HEK293T (cell line): ENCODE results near the gene DPH2.

Source experiments
- CTCF ChIA-PET: fragments of 350-600 bp; formaldehyde crosslinking; extraction: SDS; loops from one replicate; lab custom pipeline; 2021; ENCODE audit warnings: antibody characterized with exemption, inconsistent platforms; lab: Yijun Ruan, JAX
- POLR2A ChIA-PET: fragments of 350-600 bp; formaldehyde crosslinking; extraction: SDS; loops from one replicate; lab custom pipeline; 2020; ENCODE audit warnings: antibody characterized with exemption, inconsistent platforms; lab: Yijun Ruan, JAX
- DNase-seq: peaks from one replicate; pipeline ENCODE4 v3.0.0; 2012; ENCODE audit warnings: mixed read lengths; ENCODE audit errors: extremely low spot score
- ARNT ChIP-seq: fragments of 450-650 bp; IDR thresholded peaks from 2 replicates; pipeline ENCODE4 v1.6.1; 2017; ENCODE audit warnings: mild to moderate bottlenecking
- BHLHE40 ChIP-seq: fragments of 450-650 bp; IDR thresholded peaks from 2 replicates; pipeline ENCODE4 v1.6.1; 2016; ENCODE audit warnings: mild to moderate bottlenecking, moderate library complexity, borderline replicate concordance
- CTBP1 ChIP-seq: fragments of 450-650 bp; IDR thresholded peaks from 2 replicates; pipeline ENCODE4 v1.6.1; 2016; ENCODE audit warnings: borderline replicate concordance
- ELF4 ChIP-seq: fragments of 450-650 bp; IDR thresholded peaks from 2 replicates; pipeline ENCODE4 v1.6.1; 2017; ENCODE audit warnings: antibody characterized with exemption
- FOXA1 ChIP-seq: fragments of 450-650 bp; IDR thresholded peaks from 2 replicates; pipeline ENCODE4 v1.6.1; 2016; ENCODE audit warnings: mild to moderate bottlenecking
- FOXK2 ChIP-seq: fragments of 450-650 bp; IDR thresholded peaks from 2 replicates; pipeline ENCODE4 v1.6.1; 2016; ENCODE audit warnings: mild to moderate bottlenecking
- FOXM1 ChIP-seq: fragments of 450-650 bp; IDR thresholded peaks from 2 replicates; pipeline ENCODE4 v1.6.1; 2017; ENCODE audit warnings: mild to moderate bottlenecking, borderline replicate concordance
- HDGF ChIP-seq: fragments of 450-650 bp; IDR thresholded peaks from 2 replicates; pipeline ENCODE4 v1.6.1; 2017; ENCODE audit warnings: antibody characterized with exemption, borderline replicate concordance
- L3MBTL2 ChIP-seq: fragments of 450-650 bp; conservative IDR thresholded peaks from 2 replicates; pipeline ENCODE4 v1.6.1; 2016; ENCODE audit warnings: mild to moderate bottlenecking
- LEF1 ChIP-seq: fragments of 450-650 bp; IDR thresholded peaks from 2 replicates; pipeline ENCODE4 v1.6.1; 2017; ENCODE audit warnings: mild to moderate bottlenecking, borderline replicate concordance
- NFRKB ChIP-seq: fragments of 450-650 bp; IDR thresholded peaks from 2 replicates; pipeline ENCODE4 v1.6.1; 2016; ENCODE audit warnings: mild to moderate bottlenecking, moderate library complexity
- SP1 ChIP-seq: fragments of 450-650 bp; IDR thresholded peaks from 2 replicates; pipeline ENCODE4 v1.6.1; 2017
- SUZ12 ChIP-seq: fragments of 450-650 bp; IDR thresholded peaks from 2 replicates; pipeline ENCODE4 v1.6.1; 2016; ENCODE audit warnings: mild to moderate bottlenecking
- TARDBP ChIP-seq: fragments of 450-650 bp; IDR thresholded peaks from 2 replicates; pipeline ENCODE4 v1.6.1; 2016
- ZNF384 ChIP-seq: fragments of 450-650 bp; IDR thresholded peaks from 2 replicates; pipeline ENCODE4 v1.6.1; 2016
- TF ChIP-seq, protein P1 (sequence below): fragments of 450-650 bp; IDR thresholded peaks from 2 replicates; pipeline ENCODE4 v1.6.1; 2016

DPH2 gene

DNA sequence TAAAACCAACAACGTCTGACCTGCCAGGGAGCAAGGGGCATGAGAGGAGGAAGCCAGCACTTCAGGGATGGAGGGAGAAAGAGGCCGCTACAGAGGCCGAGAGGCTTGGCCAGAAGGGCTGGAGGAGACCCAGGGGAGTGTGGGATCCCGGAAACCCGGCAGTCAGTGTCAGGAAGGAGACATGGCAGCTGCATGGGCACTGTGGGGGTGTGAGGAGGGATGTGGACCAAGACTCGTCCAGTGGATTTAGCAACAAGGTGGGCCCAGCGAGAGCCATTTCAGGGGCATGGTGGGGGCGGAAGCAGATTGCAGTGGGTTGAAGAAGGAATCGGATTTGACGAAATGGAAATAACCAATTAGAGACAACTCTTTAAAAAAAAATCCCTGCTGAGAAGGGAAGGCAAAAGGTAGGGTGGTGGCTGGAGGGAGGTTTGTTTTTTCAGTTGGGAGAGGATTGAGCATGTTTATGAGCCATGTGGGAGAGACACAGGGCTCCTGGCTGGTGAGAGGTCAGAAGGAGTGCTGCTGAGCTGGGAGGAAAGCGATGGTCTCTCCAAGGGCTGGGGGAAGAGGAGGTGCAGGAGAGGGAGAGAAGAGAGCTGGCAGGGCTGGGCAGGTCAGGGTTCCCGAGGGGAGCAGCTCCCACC is 13.6 kb downstream of the DPH2 start:
- POLR2A ChIA-PET: interaction anchor here (0.6 to 1.1 kb wide), 2 partner anchors 8 to 56 kb away, joined by 3 to 5 read pairs; partner anchors contain the start of gene ATP6V0B

DNA sequence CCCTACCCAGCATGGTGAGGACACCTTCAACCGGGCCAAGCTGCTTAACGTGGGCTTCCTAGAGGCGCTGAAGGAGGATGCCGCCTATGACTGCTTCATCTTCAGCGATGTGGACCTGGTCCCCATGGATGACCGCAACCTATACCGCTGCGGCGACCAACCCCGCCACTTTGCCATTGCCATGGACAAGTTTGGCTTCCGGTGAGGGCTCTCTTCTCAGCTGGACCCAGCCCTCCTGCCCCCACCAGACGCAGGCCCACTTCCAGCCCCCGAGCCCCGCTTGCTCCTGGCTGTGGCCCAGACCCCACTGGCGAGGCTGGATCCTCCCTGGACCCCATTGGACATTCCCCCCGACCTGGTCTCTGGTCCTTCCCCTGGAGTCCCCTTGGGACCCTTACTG is 15.0 kb downstream of the DPH2 start:
- ChIA-PET POLR2A (no interaction called here), CTCF (no interaction called here)
- DNase-seq: no peak
- TF ChIP-seq ARNT (no peak), FOXA1 (no peak), L3MBTL2 (no peak), TARDBP (no peak), NFRKB (no peak), SP1 (no peak)
- TF ChIP-seq, protein P1, sequence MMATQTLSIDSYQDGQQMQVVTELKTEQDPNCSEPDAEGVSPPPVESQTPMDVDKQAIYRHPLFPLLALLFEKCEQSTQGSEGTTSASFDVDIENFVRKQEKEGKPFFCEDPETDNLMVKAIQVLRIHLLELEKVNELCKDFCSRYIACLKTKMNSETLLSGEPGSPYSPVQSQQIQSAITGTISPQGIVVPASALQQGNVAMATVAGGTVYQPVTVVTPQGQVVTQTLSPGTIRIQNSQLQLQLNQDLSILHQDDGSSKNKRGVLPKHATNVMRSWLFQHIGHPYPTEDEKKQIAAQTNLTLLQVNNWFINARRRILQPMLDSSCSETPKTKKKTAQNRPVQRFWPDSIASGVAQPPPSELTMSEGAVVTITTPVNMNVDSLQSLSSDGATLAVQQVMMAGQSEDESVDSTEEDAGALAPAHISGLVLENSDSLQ: no peak

More for the DNA sequence above, 13.6 kb downstream of the DPH2 start:
- TF ChIP-seq, protein P1: no peak
- TF ChIP-seq TARDBP: no peak
- no peak for TF ChIP-seq ZNF384
- TF ChIP-seq SUZ12: no peak
- TF ChIP-seq L3MBTL2: no peak
- TF ChIP-seq SP1: no peak
- no peak for TF ChIP-seq FOXM1
- no peak for TF ChIP-seq ELF4
- TF ChIP-seq CTBP1: no peak
- no peak for TF ChIP-seq BHLHE40
- TF ChIP-seq FOXA1: no peak
- CTCF ChIA-PET: no interaction called here
- no peak for DNase-seq

DNA sequence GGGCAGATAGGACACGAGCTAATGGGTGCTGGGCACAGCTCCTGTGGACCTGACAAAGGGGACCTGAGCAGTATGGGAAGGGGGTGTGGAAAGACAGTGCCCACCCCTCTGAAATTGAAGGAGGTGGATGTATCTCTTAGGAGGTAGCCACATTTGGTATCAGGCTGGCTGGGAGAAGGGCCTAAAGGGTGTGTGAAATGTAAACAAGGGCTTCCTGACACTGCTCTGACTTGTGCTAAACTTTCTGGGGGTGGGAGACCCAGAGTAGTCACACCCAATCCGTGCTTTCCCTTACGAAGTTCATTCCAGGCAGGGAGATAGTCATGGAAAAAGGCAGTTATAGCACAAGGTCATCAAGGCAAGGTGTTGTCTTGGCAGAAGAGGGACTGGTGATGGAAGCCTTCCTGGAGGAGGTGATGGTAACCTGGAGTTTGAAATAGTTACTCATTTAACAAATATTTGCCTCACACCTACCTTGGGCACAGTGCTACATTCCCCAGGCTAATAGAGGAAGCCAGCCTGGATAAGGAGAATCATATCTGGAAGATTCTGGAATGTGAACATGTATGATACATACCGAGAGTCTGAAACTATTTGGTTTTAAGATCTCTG is 16.3 kb downstream of the DPH2 start:
- no peak for DNase-seq
- ChIA-PET CTCF (interaction anchor here (1.1 kb wide), 1 partner anchor 37 kb away, joined by 3 read pairs; no protein-coding TSS in a partner anchor), POLR2A (interaction anchor here (1.6 kb wide), 1 partner anchor 10 kb away, joined by 4 read pairs; no protein-coding TSS in a partner anchor)
- TF ChIP-seq SUZ12 (no peak), FOXA1 (no peak), ZNF384 (no peak), NFRKB (no peak), ELF4 (no peak), HDGF (no peak), CTBP1 (no peak), LEF1 (no peak), TARDBP (no peak), FOXM1 (no peak), FOXK2 (no peak), L3MBTL2 (no peak), BHLHE40 (no peak), SP1 (no peak), ARNT (no peak)
- TF ChIP-seq, protein P1: no peak

DNA sequence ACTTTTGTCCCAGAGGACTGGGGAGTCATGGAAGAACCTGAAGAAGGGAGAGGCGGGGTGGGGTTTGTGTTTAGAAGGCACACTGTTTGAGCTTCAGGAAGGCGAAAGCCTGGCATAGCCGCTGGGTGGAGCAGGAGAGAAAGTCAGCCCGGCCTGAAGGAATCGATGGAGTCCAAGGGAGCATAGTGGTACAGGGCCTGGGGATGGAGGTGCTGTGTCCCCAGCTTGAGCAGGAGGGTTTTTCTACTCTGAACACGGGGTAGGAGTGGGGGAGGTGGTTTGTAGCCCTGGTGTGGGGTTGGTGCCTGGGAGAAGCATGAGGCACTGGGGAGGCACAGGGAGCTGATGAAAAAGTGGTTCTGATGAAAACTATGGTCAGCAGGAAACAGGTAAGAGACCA is 16.9 kb downstream of the DPH2 start:
- ChIA-PET CTCF (interaction anchor here (0.6 to 1.3 kb wide), 3 partner anchors 25 to 61 kb away, joined by 3 read pairs; no protein-coding TSS in a partner anchor), POLR2A (interaction anchor here (1.6 kb wide), 1 partner anchor 11 kb away, joined by 4 read pairs; no protein-coding TSS in a partner anchor)
- TF ChIP-seq, protein P1: no peak
- TF ChIP-seq TARDBP: no peak
- no peak for TF ChIP-seq FOXA1
- no peak for TF ChIP-seq FOXM1
- no peak for TF ChIP-seq ELF4
- no peak for TF ChIP-seq FOXK2
- DNase-seq: no peak

DNA sequence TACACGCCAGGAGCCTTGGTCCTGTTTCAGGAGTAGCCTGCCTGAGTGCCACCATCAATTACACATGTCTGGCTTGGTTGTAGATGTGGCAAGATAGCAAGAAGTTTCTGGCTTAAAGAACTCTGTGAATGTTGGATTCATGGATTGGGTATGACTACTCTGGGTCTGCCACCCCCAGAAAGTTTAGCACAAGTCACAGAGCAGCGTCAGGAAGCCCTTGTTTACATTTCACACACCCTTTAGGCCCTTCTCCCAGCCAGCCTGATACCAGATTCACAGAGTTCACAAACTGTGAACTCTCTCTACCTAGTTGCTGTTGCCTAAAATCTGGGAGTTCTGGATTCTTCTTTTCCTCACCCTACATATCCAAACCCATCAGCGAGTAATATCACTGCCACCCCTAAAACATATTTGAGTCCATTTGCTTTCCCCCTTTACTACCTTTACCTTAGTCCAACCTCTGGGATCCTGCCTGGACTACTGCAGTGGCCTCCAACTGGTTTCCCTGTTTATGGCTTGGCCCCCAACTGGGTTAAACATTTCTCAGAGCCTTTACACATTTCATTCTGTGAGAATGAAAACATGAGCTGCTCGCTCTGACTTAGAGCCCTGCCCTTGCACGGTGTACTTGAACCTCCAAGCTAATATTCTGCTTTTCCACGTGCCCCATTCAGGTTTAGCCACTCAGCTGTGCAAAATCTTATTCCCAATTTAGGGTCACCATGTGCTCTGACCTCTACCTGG is 17.5 kb downstream of the DPH2 start:
- ChIA-PET POLR2A (interaction anchor here (1.1 to 1.6 kb wide), 2 partner anchors 12 kb away, joined by 4 to 5 read pairs; partner anchors contain the start of gene ATP6V0B), CTCF (interaction anchor here (0.6 to 2.1 kb wide), 4 partner anchors 24 to 60 kb away, joined by 3 to 6 read pairs (median 3); no protein-coding TSS in a partner anchor)
- no peak for DNase-seq
- no peak for TF ChIP-seq NFRKB
- no peak for TF ChIP-seq CTBP1
- TF ChIP-seq ELF4: no peak
- no peak for TF ChIP-seq TARDBP
- no peak for TF ChIP-seq FOXM1
